ENCODE results near the gene GEMIN8. TPM values are rescaled to one million over a fixed set of nuclear protein-coding genes. Genes with fewer than 3 reads are reported as not detected.

The GEMIN8 gene, protein sequence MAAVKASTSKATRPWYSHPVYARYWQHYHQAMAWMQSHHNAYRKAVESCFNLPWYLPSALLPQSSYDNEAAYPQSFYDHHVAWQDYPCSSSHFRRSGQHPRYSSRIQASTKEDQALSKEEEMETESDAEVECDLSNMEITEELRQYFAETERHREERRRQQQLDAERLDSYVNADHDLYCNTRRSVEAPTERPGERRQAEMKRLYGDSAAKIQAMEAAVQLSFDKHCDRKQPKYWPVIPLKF
- 15.2 and 20.1 TPM in 2 replicates for total RNA-seq

DNA sequence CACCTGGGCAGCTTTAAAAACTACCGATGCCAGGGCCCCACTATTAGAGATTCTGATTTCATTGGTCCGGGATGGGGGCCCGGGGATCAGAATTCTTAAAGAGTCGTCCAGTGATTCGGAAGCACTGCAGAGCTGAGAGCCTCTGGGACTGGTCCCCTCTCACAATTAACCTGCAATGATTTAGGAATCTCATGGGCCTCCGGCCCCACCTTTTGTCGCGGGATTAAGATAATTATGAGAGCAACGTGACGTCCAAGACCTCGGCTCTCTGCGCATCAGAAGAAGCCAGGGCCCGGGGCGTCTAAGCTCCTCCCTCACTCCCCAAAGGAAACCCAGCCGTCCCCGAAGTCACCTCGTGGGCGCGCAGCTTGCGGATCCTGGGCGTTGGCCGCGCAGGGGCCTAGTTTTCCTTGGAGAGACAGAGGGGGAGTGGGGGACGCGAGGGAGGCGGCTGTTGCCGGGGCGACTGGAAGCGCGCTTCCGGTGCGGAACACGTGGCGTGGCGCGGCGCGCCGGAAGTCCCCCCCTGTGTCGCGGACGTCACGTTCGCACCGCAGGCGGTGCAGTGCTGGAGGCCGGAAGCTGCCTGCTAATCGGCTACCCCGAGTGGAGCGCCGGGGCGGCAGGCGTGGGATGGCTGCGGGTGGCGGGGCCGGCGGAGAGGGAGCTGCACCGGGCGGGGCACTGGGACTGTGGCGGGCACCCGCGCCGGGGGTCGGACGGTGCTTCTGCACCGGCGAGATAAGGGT, at the start of gene GEMIN8:
GEMIN8 (minus strand) TSS at position 468 of the 749 bp plus-strand sequence. CDS start 8,414 bp downstream, outside the sequence.

Other genes with a start within 250 kb of the GEMIN8 start
- 3.3 and 16.8 TPM in 2 replicates for gene GPM6B, start 212.8 kb downstream of the GEMIN8 start, total RNA-seq